ENCODE results near the gene BEGAIN.

DNA sequence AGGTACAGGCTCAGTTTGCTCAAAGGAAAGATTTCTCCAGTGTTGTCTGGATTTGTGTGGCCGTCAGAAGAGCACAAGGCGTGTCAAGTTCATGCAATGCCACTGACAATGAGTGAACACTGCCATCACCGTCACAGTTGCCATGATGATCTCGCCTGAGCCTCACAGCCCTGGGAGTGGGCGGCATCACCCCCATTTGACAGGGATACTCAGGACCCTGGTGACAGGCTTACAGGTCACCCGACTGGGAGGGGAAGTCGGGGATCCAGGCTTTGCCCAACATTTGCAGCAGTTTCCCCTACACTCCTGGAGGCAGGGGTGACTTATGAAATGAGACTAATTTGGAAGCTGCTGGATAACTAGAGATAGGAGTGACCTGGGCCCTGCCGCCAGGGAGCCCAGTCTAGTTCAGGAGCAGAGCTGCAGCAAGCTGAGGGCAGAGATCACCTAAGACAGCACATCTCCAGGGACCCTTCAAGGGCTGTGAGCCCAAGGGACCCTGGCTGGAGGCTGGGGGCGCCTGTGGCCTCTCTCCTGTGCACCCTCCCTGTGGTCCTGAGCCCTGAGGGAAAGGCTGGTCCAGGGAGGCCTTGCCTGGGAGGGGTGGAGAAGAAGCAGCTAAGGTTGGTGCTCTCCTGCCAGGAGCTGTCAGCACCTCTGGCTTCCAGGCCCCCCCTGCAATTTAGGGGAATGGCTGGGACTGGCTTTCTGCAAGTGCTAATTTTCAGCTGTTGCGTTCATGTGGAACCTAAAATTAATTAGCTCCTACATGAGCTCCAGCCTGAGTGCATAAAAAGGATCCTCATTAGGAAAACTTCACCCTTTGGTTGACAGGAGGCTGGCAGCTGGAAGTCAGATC lies 32.4 kb upstream of the BEGAIN start:
- TF ChIP-seq, protein P1, sequence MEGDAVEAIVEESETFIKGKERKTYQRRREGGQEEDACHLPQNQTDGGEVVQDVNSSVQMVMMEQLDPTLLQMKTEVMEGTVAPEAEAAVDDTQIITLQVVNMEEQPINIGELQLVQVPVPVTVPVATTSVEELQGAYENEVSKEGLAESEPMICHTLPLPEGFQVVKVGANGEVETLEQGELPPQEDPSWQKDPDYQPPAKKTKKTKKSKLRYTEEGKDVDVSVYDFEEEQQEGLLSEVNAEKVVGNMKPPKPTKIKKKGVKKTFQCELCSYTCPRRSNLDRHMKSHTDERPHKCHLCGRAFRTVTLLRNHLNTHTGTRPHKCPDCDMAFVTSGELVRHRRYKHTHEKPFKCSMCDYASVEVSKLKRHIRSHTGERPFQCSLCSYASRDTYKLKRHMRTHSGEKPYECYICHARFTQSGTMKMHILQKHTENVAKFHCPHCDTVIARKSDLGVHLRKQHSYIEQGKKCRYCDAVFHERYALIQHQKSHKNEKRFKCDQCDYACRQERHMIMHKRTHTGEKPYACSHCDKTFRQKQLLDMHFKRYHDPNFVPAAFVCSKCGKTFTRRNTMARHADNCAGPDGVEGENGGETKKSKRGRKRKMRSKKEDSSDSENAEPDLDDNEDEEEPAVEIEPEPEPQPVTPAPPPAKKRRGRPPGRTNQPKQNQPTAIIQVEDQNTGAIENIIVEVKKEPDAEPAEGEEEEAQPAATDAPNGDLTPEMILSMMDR (conservative IDR thresholded peaks at IDR 0.05 in 1 of 2, IDR thresholded peaks at IDR 0.05 in 1 of 2; ENCODE audit: low read depth in 1 of 2, low read length in 2 of 2), result no peak
- no peak for TF ChIP-seq EZH2 (IDR thresholded peaks at IDR 0.05; ENCODE audit: low read length, missing control alignments)
